Esophagus muscularis mucosa (tissue), 3 donors: ENCODE measurements around the gene OR56A1.

Source experiments
- CTCF ChIP-seq, 3 experiments: fragments of 200-600 bp in 2 of 3; fragments of 450-650 bp in 1 of 3; sonication (generic) in 2 of 3; IDR thresholded peaks; one replicate each; pipeline ENCODE4 v1.5.1; 2017 to 2019; ENCODE audit warnings: antibody characterized with exemption in 3 of 3, mild to moderate bottlenecking in 2 of 3, moderate library complexity in 1 of 3
- POLR2A ChIP-seq: fragments of 450-650 bp; IDR thresholded peaks from one replicate; pipeline ENCODE4 v1.6.1; 2017; ENCODE audit warnings: antibody characterized with exemption, moderate library complexity, mild to moderate bottlenecking, low read depth
- POLR2AphosphoS5 ChIP-seq, 2 donors: sonication (generic); formaldehyde crosslinking; IDR thresholded peaks; one replicate each; pipeline ENCODE4 v1.6.1; 2017; ENCODE audit warnings: antibody characterized with exemption in 2 of 2

- TF ChIP-seq CTCF (IDR thresholded peaks at IDR 0.05) (no peak), POLR2A (no peak), POLR2AphosphoS5 (IDR thresholded peaks at IDR 0.05) (no peak)
Observed at GRCh38 chr11:5983443-5983842, 47.1 kb downstream of the OR56A1 start.
